Fibroblast of skin of right quadriceps (primary cell): Measurements from ENCODE around the gene MYCBPAP.
A peak's percentile ranks its signal among the peaks of the same experiment; 100 is the strongest.

Experiments
- DNase-seq: peaks from one replicate; pipeline ENCODE4 v3.0.0-alpha.2; 2013

MYCBPAP gene

DNA sequence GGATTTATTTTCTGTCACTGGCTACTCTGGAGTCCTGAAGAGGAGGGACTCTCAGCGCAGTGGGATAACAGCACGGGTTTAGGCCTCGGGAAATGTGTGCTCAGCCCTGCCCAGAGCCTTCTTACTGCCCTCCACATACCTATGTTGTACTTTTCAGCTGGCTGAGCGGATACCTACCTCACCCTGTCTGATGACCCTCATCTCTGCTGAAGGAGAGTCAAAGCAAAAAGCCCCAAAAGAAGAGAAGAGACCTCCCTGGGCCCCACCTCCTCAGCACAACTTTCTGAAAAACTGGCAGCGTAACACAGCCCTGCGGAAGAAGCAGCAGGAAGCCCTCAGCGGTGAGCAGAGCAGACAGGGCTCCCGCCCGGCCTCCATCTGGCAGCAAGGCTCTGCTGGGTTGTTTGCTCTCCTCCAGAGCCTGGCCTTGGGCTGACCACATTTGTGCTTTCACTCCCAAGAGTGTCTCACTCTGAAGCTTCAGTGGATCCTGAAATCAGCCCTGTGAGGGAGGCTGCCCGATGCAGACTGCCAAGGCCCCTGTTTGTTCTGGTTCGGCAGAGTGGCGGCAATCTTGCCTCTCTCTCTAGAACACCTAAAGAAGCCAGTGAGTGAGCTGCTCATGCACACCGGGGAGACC lies 10.3 kb downstream of the MYCBPAP start:
- DNase-seq, result no peak

DNA sequence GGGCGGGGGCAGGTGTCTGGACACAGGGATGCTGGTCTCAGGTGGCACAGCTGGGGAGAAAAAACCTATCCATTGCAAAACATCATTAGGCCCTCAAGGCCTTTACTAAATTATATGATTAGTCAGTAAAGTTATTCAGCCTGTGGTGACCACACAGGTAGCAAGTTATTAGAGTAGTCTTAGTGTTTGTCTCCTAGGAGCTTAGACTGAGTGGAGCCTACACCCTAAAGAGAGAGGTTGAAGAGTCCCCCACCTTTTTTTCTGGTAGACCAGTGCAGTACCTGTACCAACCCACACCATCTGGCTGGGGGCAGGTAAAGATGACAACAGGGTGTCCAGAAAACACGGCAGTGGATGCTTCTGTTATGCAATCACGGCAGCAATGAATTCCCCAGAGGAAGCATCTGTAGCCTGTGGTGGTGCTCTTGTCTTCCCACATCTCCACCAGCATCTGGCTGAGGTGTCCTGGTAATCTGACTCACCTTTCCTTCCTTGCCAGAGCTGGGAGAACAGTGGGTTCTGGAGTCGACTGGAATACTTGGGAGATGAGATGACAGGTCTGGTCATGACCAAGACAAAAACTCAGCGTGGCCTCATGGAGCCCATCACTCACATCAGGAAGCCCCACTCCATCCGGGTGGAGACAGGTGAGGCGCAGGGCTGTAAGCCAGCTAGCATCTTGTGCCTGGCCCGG lies 11.0 kb downstream of the MYCBPAP start:
- no peak for DNase-seq

DNA sequence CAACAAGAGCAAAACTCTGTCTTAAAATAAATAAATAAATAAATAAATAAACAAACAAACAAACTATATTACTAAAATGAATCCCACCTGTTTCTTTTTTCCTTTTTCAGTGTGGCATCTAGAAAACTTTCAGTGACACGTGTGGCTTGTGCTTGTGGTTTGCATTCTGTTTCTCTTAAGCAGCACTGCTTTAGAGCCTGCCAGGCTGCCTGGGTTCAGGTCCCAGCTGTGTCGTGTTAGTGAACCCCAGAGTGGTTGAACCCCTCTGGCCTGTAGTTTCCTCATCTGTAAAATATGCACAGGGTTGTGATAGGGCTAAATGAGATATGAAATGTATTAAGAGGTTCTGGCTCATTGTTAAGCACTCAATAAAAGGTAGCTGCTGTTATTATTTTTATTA lies 12.2 kb downstream of the MYCBPAP start:
- no peak for DNase-seq

DNA sequence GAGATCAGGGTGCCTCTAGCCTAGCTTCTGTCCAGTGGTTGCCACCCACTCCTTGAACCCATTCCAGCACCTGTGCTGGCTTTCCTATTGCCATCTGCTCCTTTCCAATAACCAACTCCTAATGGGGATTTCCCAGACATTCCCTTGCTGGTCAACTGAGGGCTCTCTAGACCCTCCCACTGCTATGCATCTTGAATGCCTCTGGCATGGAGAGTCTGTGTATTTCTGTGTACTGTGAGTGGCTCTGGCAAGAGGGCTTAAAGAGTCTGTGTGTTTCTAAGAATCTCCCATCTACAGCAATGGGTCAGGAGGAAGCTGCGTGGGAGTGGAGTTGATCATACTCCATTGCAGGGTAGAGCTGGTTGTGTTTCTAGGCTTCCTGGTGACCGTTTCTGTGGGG lies 13.3 kb downstream of the MYCBPAP start:
- DNase-seq, result no peak

DNA sequence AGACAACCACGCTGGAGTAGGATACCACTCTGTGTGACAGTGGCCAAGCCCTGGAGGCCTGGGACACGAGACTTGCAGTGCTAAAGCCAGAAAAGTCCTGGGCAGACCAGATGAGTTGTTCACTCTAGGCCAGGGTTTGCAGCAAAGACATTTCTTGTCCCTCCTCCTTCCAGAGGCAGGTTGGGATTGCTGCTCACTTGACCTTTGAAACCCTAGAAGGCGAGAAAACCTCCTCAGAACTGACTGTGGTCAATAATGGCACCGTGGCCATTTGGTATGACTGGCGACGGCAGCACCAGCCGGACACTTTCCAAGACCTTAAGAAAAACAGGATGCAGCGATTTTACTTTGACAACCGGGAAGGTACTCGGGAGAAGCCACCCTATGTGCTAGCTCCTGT lies 14.5 kb downstream of the MYCBPAP start:
- DNase-seq, result no peak

DNA sequence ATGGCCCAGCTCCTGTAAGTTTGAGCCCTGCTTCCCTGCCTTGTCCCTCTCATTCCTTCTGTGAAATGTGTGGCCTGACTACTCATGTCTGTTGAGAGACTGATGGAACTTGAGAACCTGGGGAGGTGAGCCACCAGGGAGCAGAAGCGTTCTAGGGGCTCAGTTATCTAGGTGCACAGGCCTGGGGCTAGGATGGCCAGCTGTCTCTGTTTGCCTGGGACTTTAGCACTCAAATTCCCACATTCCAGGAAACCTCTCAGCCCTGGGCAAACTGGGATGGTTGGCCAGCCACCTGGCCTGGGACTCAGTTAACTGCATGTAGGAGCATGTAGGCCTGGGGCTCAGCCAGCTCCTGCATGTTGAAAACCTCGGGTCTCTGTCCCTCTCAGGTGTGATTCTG lies 15.0 kb downstream of the MYCBPAP start:
- no peak for DNase-seq

DNA sequence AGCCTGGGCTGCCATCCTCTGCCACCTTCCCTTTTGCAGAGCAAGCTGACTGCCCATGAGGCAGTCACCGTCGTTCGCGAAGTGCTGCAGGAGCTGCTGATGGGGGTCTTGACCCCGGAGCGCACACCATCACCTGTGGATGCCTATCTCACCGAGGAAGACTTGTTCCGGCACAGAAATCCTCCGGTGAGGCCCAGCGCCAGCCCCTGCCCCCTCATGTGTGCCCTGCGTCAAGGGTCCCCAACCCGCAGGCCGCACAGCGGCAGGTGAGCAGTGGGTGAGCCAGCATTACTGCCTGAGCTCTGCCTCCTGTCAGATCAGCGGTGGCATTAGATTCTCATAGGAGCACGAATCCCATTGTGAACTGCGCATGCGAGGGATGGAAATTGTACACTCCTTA lies 16.6 kb downstream of the MYCBPAP start:
- no peak for DNase-seq

DNA sequence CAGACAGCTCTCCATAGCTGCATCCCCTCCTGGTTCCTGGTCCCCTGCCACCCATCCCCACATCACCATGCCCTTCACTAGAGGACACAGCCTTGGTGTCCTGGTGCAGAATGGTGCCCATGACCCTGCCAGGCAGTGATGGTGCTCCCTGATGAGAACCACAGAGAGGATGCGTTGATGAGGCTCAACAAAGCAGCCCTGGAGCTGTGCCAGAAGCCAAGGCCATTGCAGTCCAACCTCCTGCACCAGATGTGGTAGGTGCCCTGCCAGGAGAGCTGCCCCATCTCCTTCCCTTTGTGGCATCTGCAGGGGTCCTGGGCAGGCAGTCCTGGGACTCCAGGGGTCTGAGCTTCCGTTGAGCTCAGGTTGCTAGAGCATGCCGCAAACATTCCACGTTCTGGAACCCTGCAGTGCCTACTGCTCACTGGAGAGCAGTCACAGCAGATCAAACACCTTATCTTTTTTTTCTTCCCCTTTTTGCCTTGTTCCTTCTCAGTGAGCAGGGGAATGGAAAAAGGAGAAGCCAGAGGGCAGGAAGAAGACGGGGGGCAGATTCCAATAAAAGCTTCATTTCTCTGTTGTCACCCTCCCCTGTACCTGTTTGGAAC lies 19.0 kb downstream of the MYCBPAP start:
- no peak for DNase-seq

DNA sequence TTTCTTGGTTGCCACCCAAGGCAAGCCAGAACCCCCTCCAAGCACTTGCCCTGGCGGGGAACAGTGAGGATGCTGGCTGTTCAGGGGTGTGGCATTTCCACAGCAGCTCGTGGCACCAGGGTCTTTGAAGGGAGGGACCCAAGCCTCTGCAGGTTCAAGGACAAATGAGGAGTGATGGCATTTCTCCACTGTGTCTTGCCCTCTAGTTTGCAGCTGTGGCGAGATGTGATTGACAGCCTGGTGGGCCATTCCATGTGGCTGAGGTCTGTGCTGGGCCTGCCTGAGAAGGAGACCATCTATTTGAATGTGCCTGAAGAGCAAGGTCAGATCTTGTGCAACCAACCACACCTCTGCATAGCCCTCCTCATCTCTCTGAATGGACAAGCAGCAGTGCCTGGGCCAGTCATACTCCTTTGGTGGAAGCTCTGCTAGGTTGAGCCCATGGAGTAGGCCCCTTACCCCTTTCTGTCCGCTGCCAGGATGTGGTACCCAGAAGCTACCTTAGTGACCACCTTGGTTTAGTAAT lies 19.8 kb downstream of the MYCBPAP start:
- no peak for DNase-seq

DNA sequence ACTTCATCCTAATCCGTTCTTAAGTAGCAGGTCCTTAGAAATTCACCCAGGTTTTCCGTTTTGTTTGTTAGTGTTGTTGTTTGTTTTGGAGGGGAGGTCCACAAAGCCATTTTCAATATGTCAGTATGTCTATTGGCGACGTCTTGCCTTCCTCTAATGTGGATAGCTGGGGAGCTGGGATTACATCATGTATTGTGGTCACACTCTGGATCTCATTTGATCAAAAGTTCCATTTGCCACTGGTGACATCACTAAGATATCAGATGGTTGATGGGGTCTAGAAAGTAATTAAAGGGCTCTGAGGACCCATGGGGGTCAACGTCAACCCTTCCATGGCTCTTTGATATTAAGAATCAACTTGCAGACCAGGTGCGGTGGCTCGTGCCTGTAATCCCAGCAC lies 21.6 kb downstream of the MYCBPAP start:
- no peak for DNase-seq

DNA sequence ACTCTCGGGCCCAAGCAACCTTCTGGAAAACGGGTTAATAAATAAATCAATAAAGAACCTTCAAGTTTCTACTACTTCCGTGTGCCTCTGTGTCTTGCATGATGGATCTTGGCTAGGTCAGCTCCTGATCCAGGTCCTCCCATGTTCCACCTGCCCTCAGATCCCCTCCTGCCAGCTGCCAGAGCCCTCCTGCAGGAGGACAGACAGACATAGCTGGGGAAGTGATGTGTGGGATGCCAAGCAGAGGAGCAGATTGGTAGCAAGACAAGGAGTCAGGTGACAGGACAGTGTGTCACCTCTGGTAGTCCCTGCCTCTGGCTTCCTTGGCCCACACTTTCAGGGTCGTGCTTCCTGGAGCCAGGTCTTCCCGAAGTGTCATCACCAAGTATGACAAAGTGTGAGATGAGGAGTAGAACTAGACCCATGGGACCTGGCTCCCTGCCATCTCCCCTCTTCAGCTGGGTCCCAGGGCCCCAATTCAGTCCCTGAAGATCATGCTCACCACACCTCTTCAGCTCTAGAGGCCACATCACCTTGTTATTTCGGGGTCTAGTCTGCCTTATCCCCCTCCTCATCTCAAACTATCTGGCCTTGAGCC lies 23.3 kb downstream of the MYCBPAP start:
- DNase-seq, result no peak

DNA sequence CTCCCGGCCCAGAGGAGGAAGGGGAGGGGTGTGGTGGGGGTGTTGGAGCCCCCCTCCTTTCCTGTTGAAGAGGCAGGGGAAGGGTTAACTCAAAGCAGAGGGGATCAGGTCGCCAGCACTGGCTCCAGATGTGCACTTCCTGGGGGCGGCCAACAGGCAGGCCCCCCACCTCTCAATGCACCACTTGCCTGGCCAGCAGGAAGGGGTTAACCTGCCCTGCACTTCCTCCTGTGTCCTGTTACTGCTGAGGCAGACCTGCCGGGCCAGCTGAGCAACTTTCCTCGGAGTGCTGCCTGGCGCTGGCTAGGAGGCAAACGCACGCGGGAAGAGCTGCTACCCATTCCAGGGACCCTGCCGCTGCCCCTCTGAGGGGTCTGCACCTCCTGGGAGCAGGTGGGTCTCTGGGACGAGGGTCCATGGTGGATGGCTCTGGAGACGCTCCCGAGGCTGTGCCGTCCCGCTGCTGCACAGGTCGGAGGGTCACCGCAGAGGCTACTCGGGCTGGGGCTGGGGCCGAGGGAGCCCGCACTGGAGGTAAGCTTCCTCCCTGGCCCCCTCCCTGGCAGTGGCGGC lies 24.3 kb downstream of the MYCBPAP start, which contains the start of gene EPN3:
TSS of gene EPN3 (plus strand) at position 284 of the 573 bp plus-strand sequence. CDS start 3,822 bp downstream, outside the sequence.
- no peak for DNase-seq

DNA sequence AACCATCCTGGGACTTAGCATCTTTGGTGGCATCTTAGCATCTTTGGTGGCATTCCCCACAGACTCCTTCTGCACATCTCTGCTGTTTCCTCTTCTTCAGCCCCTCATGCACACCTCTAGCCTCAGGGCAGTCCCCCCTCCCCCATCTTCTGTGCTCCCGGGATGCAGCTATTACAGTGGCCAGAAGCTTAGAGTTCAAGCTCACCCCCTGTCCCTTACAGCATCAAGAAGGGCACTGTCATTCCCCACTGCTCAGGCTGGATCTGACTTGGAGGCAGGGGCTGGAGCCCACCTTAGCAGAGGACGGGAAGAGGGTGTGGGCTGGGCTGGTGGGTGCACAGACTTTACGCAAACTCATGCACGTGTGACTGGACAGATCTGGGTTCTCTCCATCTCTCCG lies 24.9 kb downstream of the MYCBPAP start:
- DNase-seq, result no peak

DNA sequence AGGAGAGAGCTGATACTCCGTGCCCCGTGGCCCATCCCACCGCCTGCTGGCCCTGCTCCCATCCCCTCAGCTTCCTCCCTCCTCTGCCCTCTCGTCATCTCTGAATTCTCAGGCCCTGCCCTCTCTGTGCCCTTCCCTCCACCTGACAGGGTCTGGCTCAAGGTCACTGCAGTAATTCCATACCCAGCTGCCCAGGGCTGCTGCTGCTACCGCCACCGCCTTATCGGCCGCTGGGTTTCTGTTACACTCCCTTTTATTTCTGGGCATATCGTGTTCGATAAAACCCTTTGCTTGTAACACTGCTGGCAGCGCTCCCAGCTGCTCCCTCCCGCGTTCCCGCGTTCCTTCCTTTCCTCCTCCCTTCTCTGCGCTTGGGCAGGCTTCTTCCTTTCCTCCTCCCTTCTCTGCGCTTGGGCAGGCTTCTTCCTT lies 25.5 kb downstream of the MYCBPAP start:
- DNase-seq, result peak; percentile 57

DNA sequence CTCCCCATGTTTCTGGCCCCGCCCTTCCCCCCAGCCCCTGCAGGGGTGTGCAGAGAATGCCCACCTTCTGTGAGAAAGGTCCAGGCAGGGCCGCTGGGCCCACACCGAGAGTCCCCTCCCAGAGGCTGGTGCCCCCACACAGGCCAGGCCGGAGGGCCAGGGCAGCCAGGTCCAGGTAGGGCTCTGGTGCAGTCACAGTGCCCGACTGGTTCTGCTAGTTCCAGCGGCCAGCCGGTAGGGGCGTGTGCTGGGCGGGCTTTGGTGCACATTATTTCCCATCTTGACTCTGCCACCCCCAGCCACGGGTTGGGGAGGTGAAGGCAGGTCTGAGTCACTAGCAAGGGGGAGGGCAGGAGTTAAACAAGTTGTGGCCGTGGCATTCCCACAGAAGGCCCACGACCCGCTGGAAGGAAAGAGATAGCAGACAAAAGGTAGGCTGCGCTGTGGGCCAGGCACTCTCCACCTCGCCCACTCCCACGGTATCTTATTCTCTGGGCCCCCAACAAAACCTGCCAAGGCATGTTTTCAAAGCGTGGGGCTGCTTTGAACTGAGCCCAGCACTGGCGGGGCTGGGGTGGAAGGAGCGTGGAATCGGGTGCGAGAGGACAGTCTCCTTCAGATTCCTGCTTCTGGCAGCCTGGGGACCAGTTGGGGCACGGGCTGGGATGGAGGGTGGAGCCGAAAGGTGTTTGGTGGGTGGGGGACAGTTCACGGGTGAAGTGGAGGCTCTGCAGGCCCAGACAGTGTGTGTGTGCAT lies 26.2 kb downstream of the MYCBPAP start:
- DNase-seq, result peak; percentile 17

DNA sequence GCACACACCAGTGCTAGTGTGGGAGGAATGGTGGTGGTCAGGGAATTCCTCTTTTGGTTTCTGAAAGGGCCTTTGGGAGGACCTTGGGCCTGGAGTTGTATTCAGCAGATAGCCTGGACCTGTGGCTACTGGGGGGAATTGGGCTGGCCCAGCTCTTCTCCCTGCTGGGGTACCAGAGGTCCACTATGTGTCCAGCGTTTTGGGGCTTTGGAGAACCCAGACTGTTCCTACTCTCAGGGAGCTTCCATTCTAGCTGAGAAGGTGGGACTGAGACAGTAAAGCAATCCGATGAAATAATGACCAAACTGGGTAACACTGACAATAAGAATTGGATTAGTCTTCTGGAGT lies 26.7 kb downstream of the MYCBPAP start:
- DNase-seq, result no peak

DNA sequence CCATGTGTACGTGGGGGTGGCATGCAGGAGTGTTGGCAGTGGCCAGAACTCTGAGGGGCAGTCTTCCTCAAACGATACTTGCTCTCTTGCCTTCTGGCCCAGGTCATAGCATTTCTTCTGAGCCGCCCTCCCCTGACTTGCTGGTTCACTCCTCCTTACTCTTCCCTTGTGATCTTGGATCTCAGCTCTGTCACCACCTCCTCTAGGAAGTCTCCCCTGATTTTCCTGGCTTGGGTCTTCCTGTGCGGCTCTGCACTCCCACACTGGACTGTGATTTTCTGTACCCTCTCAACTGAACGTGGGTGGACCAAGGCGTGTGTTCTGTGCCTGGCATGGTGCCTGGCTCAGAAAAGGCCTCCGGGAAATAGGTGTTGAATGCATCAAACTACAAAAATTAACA lies 27.2 kb downstream of the MYCBPAP start:
- DNase-seq, result no peak

DNA sequence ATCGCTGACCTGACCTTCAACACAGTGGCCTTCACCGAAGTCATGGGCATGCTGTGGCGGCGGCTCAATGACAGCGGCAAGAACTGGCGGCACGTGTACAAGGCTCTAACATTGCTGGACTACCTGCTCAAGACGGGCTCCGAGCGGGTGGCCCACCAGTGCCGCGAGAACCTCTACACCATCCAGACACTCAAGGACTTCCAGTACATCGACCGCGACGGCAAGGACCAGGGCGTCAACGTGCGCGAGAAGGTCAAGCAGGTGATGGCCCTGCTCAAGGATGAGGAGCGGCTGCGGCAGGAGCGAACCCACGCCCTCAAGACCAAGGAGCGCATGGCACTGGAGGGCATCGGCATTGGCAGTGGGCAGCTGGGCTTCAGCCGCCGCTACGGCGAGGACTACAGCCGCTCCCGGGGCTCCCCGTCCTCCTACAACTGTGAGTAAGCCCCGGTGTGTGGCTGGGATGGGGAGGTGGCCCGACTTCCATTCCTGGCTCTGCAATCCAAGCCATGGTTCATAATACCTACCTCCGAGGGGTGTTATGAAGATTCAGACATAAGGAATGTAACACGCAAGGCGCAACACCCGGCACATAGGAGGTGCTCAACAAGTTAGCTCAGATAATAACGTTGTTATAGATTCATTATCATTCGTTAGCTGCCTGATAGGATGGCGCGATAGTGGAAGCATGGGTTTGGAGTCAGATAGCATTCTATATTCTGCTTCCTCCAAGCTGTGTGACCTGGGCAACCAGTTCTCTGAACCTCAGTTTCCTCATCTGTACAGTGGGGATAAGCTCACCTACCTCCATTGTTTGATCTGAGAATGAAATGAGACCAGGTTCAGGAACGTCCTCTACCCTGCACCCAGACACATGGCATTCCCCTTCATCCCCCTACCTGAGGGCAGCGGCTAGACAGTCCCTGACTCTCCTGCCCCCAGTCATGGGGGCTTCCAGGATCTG lies 28.7 kb downstream of the MYCBPAP start:
- no peak for DNase-seq

DNA sequence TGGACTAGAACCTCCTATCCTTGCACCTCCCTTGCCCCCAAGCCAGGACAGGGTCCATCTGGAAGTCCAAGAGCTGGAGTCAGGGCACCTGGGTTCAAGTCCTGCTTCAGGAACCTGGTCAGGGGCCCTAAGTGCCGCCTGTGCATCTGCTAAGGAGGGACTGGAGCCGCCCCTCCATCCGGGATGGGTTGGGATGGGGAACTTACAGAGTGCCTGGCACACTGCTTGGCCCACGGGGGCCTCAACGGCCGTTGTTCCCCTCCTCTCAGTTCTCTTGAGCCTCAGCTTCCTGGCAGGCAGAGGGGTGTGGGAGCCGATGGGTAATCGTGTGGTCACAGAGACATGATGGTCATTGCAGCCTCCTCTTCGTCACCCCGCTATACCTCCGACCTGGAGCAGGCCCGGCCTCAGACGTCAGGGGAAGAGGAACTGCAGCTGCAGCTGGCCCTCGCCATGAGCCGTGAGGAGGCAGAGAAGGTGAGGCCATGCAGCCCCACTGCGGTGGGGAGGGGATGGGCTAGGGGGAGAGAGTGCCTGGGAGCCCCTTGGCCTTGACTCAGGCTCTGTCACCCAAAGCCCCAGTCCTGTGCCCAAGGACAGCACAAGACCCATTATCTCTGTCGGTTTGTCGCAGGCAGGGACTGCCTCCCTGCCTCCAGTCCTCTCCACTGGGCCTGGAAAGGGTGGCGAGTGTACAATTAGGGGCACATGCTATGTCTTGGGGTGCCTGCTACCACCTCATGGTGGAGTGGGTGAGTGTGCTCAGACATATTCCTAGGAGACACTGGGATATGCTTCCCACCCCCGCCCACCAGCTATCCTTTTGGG lies 29.7 kb downstream of the MYCBPAP start:
- DNase-seq, result no peak
